PC-3 (cell line): ENCODE results near the gene STEAP2. TPM values are rescaled to one million over a fixed set of nuclear protein-coding genes. Genes with fewer than 3 reads are reported as not detected.

Source experiments
- ATAC-seq: fragments of 200-7000 bp; cut with Tn5 transposase; 2 replicates; pipeline ENCODE4 v1.9.1; 2020; ENCODE audit warnings: mild to moderate bottlenecking, moderate library complexity
- BruUV-seq: library from RNA; stranded (reverse); fragments of 400-500 nt; replicated peaks from 2 replicates; lab custom pipeline; 2021; lab: Mats Ljungman, UMichigan
- CTCF ChIA-PET: fragments of 300-600 bp; sonication (Branson Sonifier 250); formaldehyde crosslinking; loops from one replicate; lab custom pipeline; 2022; ENCODE audit warnings: antibody characterized with exemption; lab: Charles Lee
- POLR2A ChIA-PET: fragments of 300-600 bp; sonication (Branson Sonifier 250); formaldehyde crosslinking; loops from one replicate; lab custom pipeline; 2022; ENCODE audit warnings: antibody characterized with exemption; ENCODE audit not compliant: unreplicated experiment; lab: Charles Lee
- DNase-seq: peaks from one replicate; pipeline ENCODE4 v3.0.0-alpha.2; 2015
- H2AFZ ChIP-seq: fragments of 300-600 bp; sonication (generic); 2 replicates; pipeline ENCODE4 v1.6.0; 2016; ENCODE audit warnings: antibody characterized with exemption, low read length
- H3F3A ChIP-seq: fragments of 300-600 bp; sonication (generic); one replicate; pipeline ENCODE4 v1.6.0; 2017; ENCODE audit warnings: antibody characterized with exemption, low read length, control low read depth, mild to moderate bottlenecking; ENCODE audit not compliant: unreplicated experiment
- H3K27ac ChIP-seq: fragments of 300-600 bp; sonication (generic); 2 replicates; pipeline ENCODE4 v1.5.1; 2016; ENCODE audit warnings: mild to moderate bottlenecking, low read length
- H3K27me3 ChIP-seq: fragments of 300-600 bp; sonication (generic); 2 replicates; pipeline ENCODE4 v1.6.1; 2016; ENCODE audit warnings: low read length, mixed read lengths
- H3K36me3 ChIP-seq: fragments of 300-600 bp; sonication (generic); 2 replicates; pipeline ENCODE4 v1.6.1; 2016; ENCODE audit warnings: low read depth, mixed run types, low read length, mixed read lengths
- H3K4me1 ChIP-seq: fragments of 300-600 bp; sonication (generic); 2 replicates; pipeline ENCODE4 v1.5.1; 2016; ENCODE audit warnings: low read length; ENCODE audit not compliant: insufficient read depth
- H3K4me2 ChIP-seq: fragments of 300-600 bp; sonication (generic); 2 replicates; pipeline ENCODE4 v1.6.0; 2016; ENCODE audit warnings: low read length
- H3K4me3 ChIP-seq: fragments of 300-600 bp; sonication (generic); 2 replicates; pipeline ENCODE4 v1.5.1; 2016; ENCODE audit warnings: mild to moderate bottlenecking, low read length, mixed read lengths
- H3K79me2 ChIP-seq: fragments of 300-600 bp; sonication (generic); 2 replicates; pipeline ENCODE4 v1.6.1; 2017; ENCODE audit warnings: low read length, mixed read lengths
- H3K9ac ChIP-seq: fragments of 300-600 bp; sonication (generic); 2 replicates; pipeline ENCODE4 v1.6.0; 2016; ENCODE audit warnings: mild to moderate bottlenecking, low read length
- H3K9me2 ChIP-seq: fragments of 300-600 bp; sonication (generic); replicated peaks from 2 replicates; pipeline ENCODE4 v1.6.1; 2016; ENCODE audit warnings: mixed run types, low read length, mixed read lengths
- H3K9me3 ChIP-seq: fragments of 300-600 bp; sonication (generic); 2 replicates; pipeline ENCODE4 v1.6.1; 2016; ENCODE audit warnings: low read length, mixed read lengths
- H4K20me1 ChIP-seq: fragments of 300-600 bp; sonication (generic); 2 replicates; pipeline ENCODE4 v1.6.1; 2016; ENCODE audit warnings: low read length, mixed read lengths
- EZH2 ChIP-seq: fragments of 300-600 bp; sonication (generic); IDR thresholded peaks from one replicate; pipeline ENCODE4 v1.6.1; 2017; ENCODE audit warnings: antibody characterized with exemption, mild to moderate bottlenecking, low read length; ENCODE audit not compliant: unreplicated experiment
- EZH2phosphoT487 ChIP-seq: fragments of 300-600 bp; sonication (generic); IDR thresholded peaks from 2 replicates; pipeline ENCODE4 v1.6.1; 2018; ENCODE audit warnings: mild to moderate bottlenecking, antibody characterized with exemption, low read length, borderline replicate concordance
- intact Hi-C: fragments of 100-400 bp; cut with micrococcal nuclease; formaldehyde crosslinking; loops from 2 replicates; pipeline ENCODE4 v1.9.0; 2023
- total RNA-seq: library from RNA; depleted of rRNA; stranded (reverse); fragments of >200 nt; gene quantifications from 2 replicates; pipeline ENCODE4 v1.2.3, GENCODE V29; 2014
- TF ChIP-seq, protein P1 (sequence below): fragments of 300-600 bp; sonication (generic); conservative IDR thresholded peaks from 2 replicates; pipeline ENCODE4 v1.5.1; 2017; ENCODE audit warnings: antibody characterized with exemption, low read depth, mild to moderate bottlenecking, low read length

The STEAP2 gene
- total RNA-seq, 1 experiment from 2014 or later = 7.0 TPM

GRCh38 chr7:90244909-90245851 lies 33.6 kb downstream of the STEAP2 start, which contains the start of gene CFAP69:
TSS of gene CFAP69 (plus strand) at chr7:90245174. CDS start at chr7:90245425, 251 bp downstream.
- H3K9me2 ChIP-seq = no peaks in the 10 kb centered on the region
- H3K79me2 ChIP-seq = no peaks in the 10 kb centered on the region
- peak within 1 kb of the TSS; percentile 93 for H2AFZ ChIP-seq
- POLR2A ChIA-PET = no interaction called here
- peak within 1 kb of the TSS; percentile 77 for H3K9ac ChIP-seq
- TF ChIP-seq, protein P1, sequence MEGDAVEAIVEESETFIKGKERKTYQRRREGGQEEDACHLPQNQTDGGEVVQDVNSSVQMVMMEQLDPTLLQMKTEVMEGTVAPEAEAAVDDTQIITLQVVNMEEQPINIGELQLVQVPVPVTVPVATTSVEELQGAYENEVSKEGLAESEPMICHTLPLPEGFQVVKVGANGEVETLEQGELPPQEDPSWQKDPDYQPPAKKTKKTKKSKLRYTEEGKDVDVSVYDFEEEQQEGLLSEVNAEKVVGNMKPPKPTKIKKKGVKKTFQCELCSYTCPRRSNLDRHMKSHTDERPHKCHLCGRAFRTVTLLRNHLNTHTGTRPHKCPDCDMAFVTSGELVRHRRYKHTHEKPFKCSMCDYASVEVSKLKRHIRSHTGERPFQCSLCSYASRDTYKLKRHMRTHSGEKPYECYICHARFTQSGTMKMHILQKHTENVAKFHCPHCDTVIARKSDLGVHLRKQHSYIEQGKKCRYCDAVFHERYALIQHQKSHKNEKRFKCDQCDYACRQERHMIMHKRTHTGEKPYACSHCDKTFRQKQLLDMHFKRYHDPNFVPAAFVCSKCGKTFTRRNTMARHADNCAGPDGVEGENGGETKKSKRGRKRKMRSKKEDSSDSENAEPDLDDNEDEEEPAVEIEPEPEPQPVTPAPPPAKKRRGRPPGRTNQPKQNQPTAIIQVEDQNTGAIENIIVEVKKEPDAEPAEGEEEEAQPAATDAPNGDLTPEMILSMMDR = no peak
- TF ChIP-seq EZH2 (no peak), EZH2phosphoT487 (no peak)
- peaks cover 25% of the 10 kb centered on the region for H3K4me1 ChIP-seq
- peak within 1 kb of the TSS; percentile 99 for H3K4me2 ChIP-seq
- H3F3A ChIP-seq = no peaks in the 10 kb centered on the region
- BruUV-seq = TSS peak; percentile 50
- peak; percentile 88 for ATAC-seq
- peak; percentile 85 for DNase-seq
- no peaks in the 10 kb centered on the region for H4K20me1 ChIP-seq
- H3K27ac ChIP-seq = no peak within 1 kb of the TSS
- H3K27me3 ChIP-seq = no peaks in the 10 kb centered on the region
- H3K36me3 ChIP-seq = no peaks in the 10 kb centered on the region
- H3K4me3 ChIP-seq = peak within 1 kb of the TSS; percentile 97
- CTCF ChIA-PET = interaction anchor here (0.7 kb wide), 1 partner anchor 15 kb away, joined by 3 read pairs; no protein-coding TSS in a partner anchor
- intact Hi-C loops = loop anchor here (1.0 to 2.0 kb wide), 2 partner anchors 18 to 34 kb away; partner anchors contain the start of gene STEAP2
- H3K9me3 ChIP-seq = no peaks in the 10 kb centered on the region

GRCh38 chr7:90246171-90246570 lies 34.6 kb downstream of the STEAP2 start:
- DNase-seq (peak; percentile 12), ATAC-seq (no peak)
- Histone ChIP-seq H3K9me3 (no peaks in the 10 kb centered on the region), H3K36me3 (no peaks in the 10 kb centered on the region), H3K4me3 (peak overlapping the region; percentile 97), H3K79me2 (no peaks in the 10 kb centered on the region), H3K9ac (peak overlapping the region; percentile 77; the same call in 1 of the 2 replicates), H2AFZ (peak overlapping the region; percentile 93), H3F3A (no peaks in the 10 kb centered on the region), H3K9me2 (no peaks in the 10 kb centered on the region), H3K4me2 (peak overlapping the region; percentile 99), H3K27ac (no peak overlapping the region), H4K20me1 (no peaks in the 10 kb centered on the region), H3K4me1 (peaks cover 35% of the 10 kb centered on the region), H3K27me3 (no peaks in the 10 kb centered on the region)
- no peak for TF ChIP-seq EZH2
- TF ChIP-seq, protein P1 = no peak
- no peak for TF ChIP-seq EZH2phosphoT487
- POLR2A ChIA-PET = no interaction called here
- intact Hi-C loops = no loop called here
- BruUV-seq = no TSS peak
- CTCF ChIA-PET = interaction anchor here (0.7 kb wide), 1 partner anchor 14 kb away, joined by 3 read pairs; no protein-coding TSS in a partner anchor
